Measurements from ENCODE around the gene SNTG2. TPM values are rescaled to one million over a fixed set of nuclear protein-coding genes. Genes with fewer than 3 reads are reported as not detected.

The SNTG2 gene
- total RNA-seq, 2 experiments from 2014 or later: 0.25 to 0.57 TPM

GRCh38 chr2:916935-917334 lies 33.7 kb upstream of the SNTG2 start:
- Mint-ChIP-seq H3K27ac (no peak overlapping the region), H3K36me3 (ENCODE audit: low read depth) (no peaks in the 10 kb centered on the region), H3K9me3 (ENCODE audit: low read depth) (no peaks in the 10 kb centered on the region), H3K27me3 (peaks cover 4% of the 10 kb centered on the region), H3K4me3 (no peak overlapping the region), H3K4me1 (no peaks in the 10 kb centered on the region)
- no peak for DNase-seq
- CTCF ChIA-PET: no interaction called here
- no peak for ATAC-seq
- POLR2A ChIA-PET: no interaction called here
- intact Hi-C loops (cut with DNase I, micrococcal nuclease): no loop called here

GRCh38 chr2:919672-920071 lies 31.0 kb upstream of the SNTG2 start:
- Mint-ChIP-seq H3K4me3 (no peak overlapping the region), H3K4me1 (no peaks in the 10 kb centered on the region)
- no peak for ATAC-seq

GRCh38 chr2:920573-920972 lies 30.1 kb upstream of the SNTG2 start:
- intact Hi-C loops (cut with DNase I, micrococcal nuclease): no loop called here
- Mint-ChIP-seq H3K27ac (no peak overlapping the region), H3K9me3 (ENCODE audit: low read depth) (no peaks in the 10 kb centered on the region), H3K27me3 (peaks cover 14% of the 10 kb centered on the region), H3K4me1 (no peaks in the 10 kb centered on the region), H3K4me3 (no peak overlapping the region), H3K36me3 (ENCODE audit: low read depth) (no peaks in the 10 kb centered on the region)
- no peak for DNase-seq
- ChIA-PET CTCF (no interaction called here), POLR2A (no interaction called here)
- no peak for ATAC-seq

More at GRCh38 chr2:919672-920071, 31.0 kb upstream of the SNTG2 start:
- intact Hi-C loops (cut with DNase I, micrococcal nuclease): no loop called here
- ChIA-PET CTCF (no interaction called here), POLR2A (no interaction called here)
- Mint-ChIP-seq H3K36me3 (ENCODE audit: low read depth) (no peaks in the 10 kb centered on the region), H3K27ac (no peak overlapping the region), H3K27me3 (peaks cover 9% of the 10 kb centered on the region), H3K9me3 (ENCODE audit: low read depth) (no peaks in the 10 kb centered on the region)
- DNase-seq: no peak

- no peak for ATAC-seq
- H3K4me3 Mint-ChIP-seq: no peak overlapping the region
- no peaks in the 10 kb centered on the region for H3K4me1 Mint-ChIP-seq
Observed at GRCh38 chr2:920999-921398, 29.6 kb upstream of the SNTG2 start.

GRCh38 chr2:922185-922584 lies 28.5 kb upstream of the SNTG2 start:
- intact Hi-C loops (cut with DNase I, micrococcal nuclease): no loop called here
- CTCF ChIA-PET: interaction anchor here (0.7 kb wide), 1 partner anchor 38 kb away, joined by 3 read pairs; no protein-coding TSS in a partner anchor
- Mint-ChIP-seq H3K4me1 (no peaks in the 10 kb centered on the region), H3K9me3 (ENCODE audit: low read depth) (no peaks in the 10 kb centered on the region), H3K4me3 (no peak overlapping the region), H3K27ac (no peak overlapping the region), H3K36me3 (ENCODE audit: low read depth) (no peaks in the 10 kb centered on the region), H3K27me3 (peaks cover 11% of the 10 kb centered on the region)
- ATAC-seq (no peak), DNase-seq (no peak)
- POLR2A ChIA-PET: no interaction called here

More at GRCh38 chr2:920999-921398, 29.6 kb upstream of the SNTG2 start:
- intact Hi-C loops (cut with DNase I, micrococcal nuclease): no loop called here
- ChIA-PET POLR2A (no interaction called here), CTCF (no interaction called here)
- H3K36me3 Mint-ChIP-seq (ENCODE audit: low read depth): no peaks in the 10 kb centered on the region
- H3K27ac Mint-ChIP-seq: no peak overlapping the region
- DNase-seq: no peak
- H3K9me3 Mint-ChIP-seq (ENCODE audit: low read depth): no peaks in the 10 kb centered on the region
- H3K27me3 Mint-ChIP-seq: peaks cover 14% of the 10 kb centered on the region

- no peaks in the 10 kb centered on the region for H3K4me1 Mint-ChIP-seq
- ChIA-PET POLR2A (no interaction called here), CTCF (no interaction called here)
- H3K27ac Mint-ChIP-seq: no peak overlapping the region
- no peaks in the 10 kb centered on the region for H3K9me3 Mint-ChIP-seq (ENCODE audit: low read depth)
- intact Hi-C loops (cut with DNase I, micrococcal nuclease): no loop called here
- peaks cover 11% of the 10 kb centered on the region for H3K27me3 Mint-ChIP-seq
- no peak for DNase-seq
- ATAC-seq: no peak
- H3K36me3 Mint-ChIP-seq (ENCODE audit: low read depth): no peaks in the 10 kb centered on the region
- H3K4me3 Mint-ChIP-seq: no peak overlapping the region
Observed at GRCh38 chr2:923832-924601, 26.6 kb upstream of the SNTG2 start.

- Mint-ChIP-seq H3K4me3 (no peak overlapping the region), H3K36me3 (ENCODE audit: low read depth) (no peaks in the 10 kb centered on the region), H3K27ac (no peak overlapping the region), H3K9me3 (ENCODE audit: low read depth) (no peaks in the 10 kb centered on the region), H3K27me3 (peaks cover 11% of the 10 kb centered on the region), H3K4me1 (no peaks in the 10 kb centered on the region)
- DNase-seq (no peak), ATAC-seq (no peak)
- ChIA-PET CTCF (no interaction called here), POLR2A (no interaction called here)
- intact Hi-C loops (cut with DNase I, micrococcal nuclease): no loop called here
Observed at GRCh38 chr2:924701-925100, 25.9 kb upstream of the SNTG2 start.

- POLR2A ChIA-PET: no interaction called here
- H3K9me3 Mint-ChIP-seq (ENCODE audit: low read depth): no peaks in the 10 kb centered on the region
- ATAC-seq: no peak
Observed at GRCh38 chr2:925309-925708, 25.3 kb upstream of the SNTG2 start.

GRCh38 chr2:925711-926110 lies 24.9 kb upstream of the SNTG2 start:
- Mint-ChIP-seq H3K27me3 (peaks cover 11% of the 10 kb centered on the region), H3K36me3 (ENCODE audit: low read depth) (no peaks in the 10 kb centered on the region), H3K27ac (no peak overlapping the region), H3K9me3 (ENCODE audit: low read depth) (no peaks in the 10 kb centered on the region), H3K4me1 (no peaks in the 10 kb centered on the region), H3K4me3 (no peak overlapping the region)
- ATAC-seq (no peak), DNase-seq (no peak)
- intact Hi-C loops (cut with DNase I, micrococcal nuclease): no loop called here
- POLR2A ChIA-PET: no interaction called here
- CTCF ChIA-PET: no interaction called here

More at GRCh38 chr2:925309-925708, 25.3 kb upstream of the SNTG2 start:
- intact Hi-C loops (cut with DNase I, micrococcal nuclease): no loop called here
- CTCF ChIA-PET: no interaction called here
- Mint-ChIP-seq H3K4me3 (no peak overlapping the region), H3K27me3 (peaks cover 11% of the 10 kb centered on the region), H3K4me1 (no peaks in the 10 kb centered on the region), H3K27ac (no peak overlapping the region), H3K36me3 (ENCODE audit: low read depth) (no peaks in the 10 kb centered on the region)
- no peak for DNase-seq

- Mint-ChIP-seq H3K4me1 (no peaks in the 10 kb centered on the region), H3K27me3 (peaks cover 11% of the 10 kb centered on the region), H3K36me3 (ENCODE audit: low read depth) (no peaks in the 10 kb centered on the region), H3K27ac (no peak overlapping the region), H3K9me3 (ENCODE audit: low read depth) (no peaks in the 10 kb centered on the region), H3K4me3 (no peak overlapping the region)
- intact Hi-C loops (cut with DNase I, micrococcal nuclease): no loop called here
- ATAC-seq: no peak
- DNase-seq: no peak
- CTCF ChIA-PET: no interaction called here
- POLR2A ChIA-PET: no interaction called here
Observed at GRCh38 chr2:926259-926793, 24.3 kb upstream of the SNTG2 start.

GRCh38 chr2:926896-927295 lies 23.8 kb upstream of the SNTG2 start:
- ChIA-PET CTCF (no interaction called here), POLR2A (no interaction called here)
- Mint-ChIP-seq H3K36me3 (ENCODE audit: low read depth) (no peaks in the 10 kb centered on the region), H3K27ac (no peak overlapping the region), H3K4me1 (no peaks in the 10 kb centered on the region), H3K9me3 (ENCODE audit: low read depth) (no peaks in the 10 kb centered on the region), H3K27me3 (peaks cover 11% of the 10 kb centered on the region), H3K4me3 (no peak overlapping the region)
- DNase-seq (no peak), ATAC-seq (no peak)
- intact Hi-C loops (cut with DNase I, micrococcal nuclease): no loop called here

- ATAC-seq (no peak), DNase-seq (no peak)
- ChIA-PET CTCF (no interaction called here), POLR2A (no interaction called here)
- peaks cover 10% of the 10 kb centered on the region for H3K27me3 Mint-ChIP-seq
- H3K4me3 Mint-ChIP-seq: no peak overlapping the region
- intact Hi-C loops (cut with DNase I, micrococcal nuclease): no loop called here
- no peaks in the 10 kb centered on the region for H3K36me3 Mint-ChIP-seq (ENCODE audit: low read depth)
- H3K9me3 Mint-ChIP-seq (ENCODE audit: low read depth): no peaks in the 10 kb centered on the region
- H3K4me1 Mint-ChIP-seq: no peaks in the 10 kb centered on the region
- H3K27ac Mint-ChIP-seq: no peak overlapping the region
Observed at GRCh38 chr2:929011-929735, 21.5 kb upstream of the SNTG2 start.

Measured in activated CD4-positive, alpha-beta T cell treated with anti-CD3 and anti-CD28 coated beads for 36 hours (primary cell).